C4-2B (cell line): Measurements from ENCODE around the gene ME1.

ENCODE experiments used
- CTCF ChIP-seq: fragments of 450-650 bp; conservative IDR thresholded peaks from 2 replicates; pipeline ENCODE4 v1.5.1; 2017; ENCODE audit warnings: mild to moderate bottlenecking
- ZFX ChIP-seq: fragments of 450-650 bp; IDR thresholded peaks from 2 replicates; pipeline ENCODE4 v1.6.1; 2017

GRCh38 chr6:83370567-83370966 lies 60.3 kb downstream of the ME1 start:
- TF ChIP-seq CTCF: no peak
- TF ChIP-seq ZFX: no peak
